Thyroid gland (tissue), 4 donors: ENCODE results near the gene GAS7.

Experiments
- POLR2A ChIP-seq, 2 donors: fragments of 450-650 bp; IDR thresholded peaks; one replicate each; pipeline ENCODE4 v1.6.1; 2017; ENCODE audit warnings: antibody characterized with exemption in 2 of 2, mild to moderate bottlenecking in 2 of 2, moderate library complexity in 1 of 2
- TF ChIP-seq, protein P1 (sequence below), 6 experiments: fragments of 200-600 bp in 3 of 6; fragments of 450-650 bp in 3 of 6; sonication (generic) in 3 of 6; IDR thresholded peaks; one replicate each; pipeline ENCODE4 v1.5.1; 2016 to 2019; ENCODE audit warnings: antibody characterized with exemption in 6 of 6, mild to moderate bottlenecking in 2 of 6, inconsistent platforms in 1 of 6, moderate library complexity in 1 of 6

DNA sequence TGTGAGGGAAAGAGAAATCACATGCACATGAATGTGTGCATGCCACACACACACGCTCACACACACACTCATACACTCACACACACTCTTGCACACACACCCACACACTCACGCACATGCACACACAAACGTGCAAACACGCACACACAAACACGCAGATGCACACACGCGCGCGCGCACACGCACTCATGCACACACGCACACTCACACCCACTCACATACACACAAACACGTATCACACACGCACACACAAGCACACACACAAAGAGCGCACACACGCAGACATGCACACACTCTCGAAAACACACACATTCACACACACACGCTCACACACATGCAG, 72.2 kb downstream of the GAS7 start:
- TF ChIP-seq, protein P1, sequence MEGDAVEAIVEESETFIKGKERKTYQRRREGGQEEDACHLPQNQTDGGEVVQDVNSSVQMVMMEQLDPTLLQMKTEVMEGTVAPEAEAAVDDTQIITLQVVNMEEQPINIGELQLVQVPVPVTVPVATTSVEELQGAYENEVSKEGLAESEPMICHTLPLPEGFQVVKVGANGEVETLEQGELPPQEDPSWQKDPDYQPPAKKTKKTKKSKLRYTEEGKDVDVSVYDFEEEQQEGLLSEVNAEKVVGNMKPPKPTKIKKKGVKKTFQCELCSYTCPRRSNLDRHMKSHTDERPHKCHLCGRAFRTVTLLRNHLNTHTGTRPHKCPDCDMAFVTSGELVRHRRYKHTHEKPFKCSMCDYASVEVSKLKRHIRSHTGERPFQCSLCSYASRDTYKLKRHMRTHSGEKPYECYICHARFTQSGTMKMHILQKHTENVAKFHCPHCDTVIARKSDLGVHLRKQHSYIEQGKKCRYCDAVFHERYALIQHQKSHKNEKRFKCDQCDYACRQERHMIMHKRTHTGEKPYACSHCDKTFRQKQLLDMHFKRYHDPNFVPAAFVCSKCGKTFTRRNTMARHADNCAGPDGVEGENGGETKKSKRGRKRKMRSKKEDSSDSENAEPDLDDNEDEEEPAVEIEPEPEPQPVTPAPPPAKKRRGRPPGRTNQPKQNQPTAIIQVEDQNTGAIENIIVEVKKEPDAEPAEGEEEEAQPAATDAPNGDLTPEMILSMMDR (IDR thresholded peaks at IDR 0.05): no peak
- TF ChIP-seq POLR2A (IDR thresholded peaks at IDR 0.05): no peak
